ENCODE results near the gene KCNJ10.

GRCh38 chr1:160101037-160101716 is 31.2 kb upstream of the KCNJ10 start:
- TF ChIP-seq CTCF (IDR thresholded peaks at IDR 0.05) (peak in 6 of 7 experiments; percentile 18 to 96 (median 89)), EP300 (IDR thresholded peaks at IDR 0.05) (no peak), POLR2AphosphoS5 (IDR thresholded peaks at IDR 0.05) (peak in 2 of 3 donors; percentile 40 to 72), POLR2A (IDR thresholded peaks at IDR 0.05) (no peak)
